GM18507 (cell line): ENCODE results near the gene ALDOB.
A peak's percentile ranks its signal among the peaks of the same experiment; 100 is the strongest.
"Not testable (repeated sequence)": the region's sequence is repeated elsewhere in the genome, so short reads cannot be mapped to it uniquely, and the experiment has no call there.

ENCODE experiments used
- DNase-seq: peaks from one replicate; pipeline ENCODE4 v3.0.0; 2011; ENCODE audit warnings: low read depth; ENCODE audit not compliant: insufficient read length; ENCODE audit errors: extremely low spot score
- FAIRE-seq: peaks from 2 replicates; lab custom pipeline; 2011; peaks lifted over from hg19 to GRCh38; lab: Jason Lieb, UNC

Gene ALDOB

GRCh38 chr9:101397746-101398067, 37.9 kb downstream of the ALDOB start:
- FAIRE-seq (no peak), DNase-seq (no peak)

- DNase-seq (no peak), FAIRE-seq (no peak)
Observed at GRCh38 chr9:101394687-101395086, 40.9 kb downstream of the ALDOB start.

- no peak for FAIRE-seq
- no peak for DNase-seq
Observed at GRCh38 chr9:101393135-101393534, 42.4 kb downstream of the ALDOB start.

- FAIRE-seq (no peak), DNase-seq (no peak)
Observed at GRCh38 chr9:101388507-101388993, 47.0 kb downstream of the ALDOB start.

GRCh38 chr9:101387871-101388506, 47.6 kb downstream of the ALDOB start:
- FAIRE-seq (peak; percentile 57), DNase-seq (no peak)

- FAIRE-seq, DNase-seq: not testable (repeated sequence)
Observed at GRCh38 chr9:101384873-101385536, 50.6 kb downstream of the ALDOB start, which contains the start of gene BAAT. Gene BAAT, minus strand, starts transcription at chr9:101385006. Its CDS starts 13,602 bp downstream, at chr9:101371404.

- FAIRE-seq, result no peak
Observed at GRCh38 chr9:101383361-101383760, 52.2 kb downstream of the ALDOB start.

GRCh38 chr9:101381833-101382342, 53.7 kb downstream of the ALDOB start:
- FAIRE-seq (no peak), DNase-seq (no peak)

More at GRCh38 chr9:101383361-101383760, 52.2 kb downstream of the ALDOB start:
- DNase-seq, result no peak

GRCh38 chr9:101381118-101381517, 54.5 kb downstream of the ALDOB start:
- DNase-seq (no peak), FAIRE-seq (no peak)

GRCh38 chr9:101380295-101380694, 55.3 kb downstream of the ALDOB start:
- DNase-seq (no peak), FAIRE-seq (no peak)

- no peak for DNase-seq
Observed at GRCh38 chr9:101376111-101376848, 59.3 kb downstream of the ALDOB start.

GRCh38 chr9:101375546-101375945, 60.0 kb downstream of the ALDOB start:
- DNase-seq (no peak), FAIRE-seq (no peak)

More at GRCh38 chr9:101376111-101376848, 59.3 kb downstream of the ALDOB start:
- FAIRE-seq, result no peak

GRCh38 chr9:101372327-101373118, 63.1 kb downstream of the ALDOB start:
- DNase-seq, result no peak
- FAIRE-seq, result no peak

GRCh38 chr9:101371813-101372212, 63.8 kb downstream of the ALDOB start:
- FAIRE-seq (no peak), DNase-seq (no peak)
